Amygdala (tissue), 56 donors: Measurements from ENCODE around the gene WNK1.
"Not testable (repeated sequence)": the region's sequence is repeated elsewhere in the genome, so short reads cannot be mapped to it uniquely, and the experiment has no call there.

ENCODE experiments used
- DNase-seq, 56 donors: peaks; one replicate each; lab custom pipeline; 2025; lab: John Stamatoyannopoulos, UW

WNK1 gene

GRCh38 chr12:776772-777373 is 24.5 kb downstream of the WNK1 start:
- DNase-seq, result not testable (repeated sequence)

GRCh38 chr12:777550-778047 is 25.2 kb downstream of the WNK1 start:
- DNase-seq, result no peak

GRCh38 chr12:778615-779014 is 26.2 kb downstream of the WNK1 start:
- DNase-seq, result no peak

DNA sequence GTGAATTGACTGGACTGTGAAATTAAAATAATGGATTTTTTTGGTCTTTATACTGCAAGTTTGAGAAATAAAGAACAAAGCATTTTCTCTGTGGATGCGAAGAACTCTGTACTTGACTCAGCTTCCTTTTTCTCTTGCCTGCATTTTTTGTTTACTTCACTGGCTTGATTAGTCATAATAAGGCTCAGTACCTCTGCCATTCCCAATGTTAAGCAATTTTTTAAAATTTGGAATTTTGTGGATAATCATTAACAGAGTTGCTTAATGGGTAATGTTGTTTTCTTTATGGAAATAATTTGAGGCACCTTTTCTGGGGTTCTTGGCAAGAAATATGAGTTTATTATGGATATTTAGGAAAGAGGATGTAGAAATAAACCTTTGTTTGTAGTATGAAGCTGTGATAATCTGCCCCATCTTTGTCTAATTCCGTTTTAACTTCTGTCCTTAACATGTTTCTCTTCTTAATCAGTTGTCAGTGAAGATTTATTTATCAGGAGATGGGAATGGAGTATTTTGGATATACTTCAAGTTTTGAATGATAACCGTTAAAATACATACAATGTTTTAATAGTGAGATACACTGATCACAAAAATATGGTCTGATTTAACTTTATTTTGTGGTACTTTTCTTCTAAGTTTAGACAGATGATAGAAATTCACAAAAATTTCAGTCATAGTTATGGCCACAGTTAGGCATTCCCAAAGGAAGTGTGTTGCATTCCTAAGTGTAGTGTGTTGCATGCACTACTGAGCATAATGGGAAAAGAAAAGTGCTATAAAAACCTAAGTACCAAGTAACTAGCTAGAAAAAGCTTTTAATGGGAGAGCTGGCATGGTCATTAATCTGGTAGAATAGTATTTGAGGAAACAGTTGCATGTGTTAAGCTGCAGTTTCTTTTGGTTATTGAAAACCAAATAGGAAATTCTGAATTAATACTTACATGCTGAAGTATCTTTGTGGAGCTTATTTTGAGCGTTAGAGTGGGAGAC is 27.7 kb downstream of the WNK1 start:
- no peak for DNase-seq

- DNase-seq, result no peak
Measured at GRCh38 chr12:780750-781379, 28.5 kb downstream of the WNK1 start.

GRCh38 chr12:785706-786105 is 33.3 kb downstream of the WNK1 start:
- no peak for DNase-seq

DNA sequence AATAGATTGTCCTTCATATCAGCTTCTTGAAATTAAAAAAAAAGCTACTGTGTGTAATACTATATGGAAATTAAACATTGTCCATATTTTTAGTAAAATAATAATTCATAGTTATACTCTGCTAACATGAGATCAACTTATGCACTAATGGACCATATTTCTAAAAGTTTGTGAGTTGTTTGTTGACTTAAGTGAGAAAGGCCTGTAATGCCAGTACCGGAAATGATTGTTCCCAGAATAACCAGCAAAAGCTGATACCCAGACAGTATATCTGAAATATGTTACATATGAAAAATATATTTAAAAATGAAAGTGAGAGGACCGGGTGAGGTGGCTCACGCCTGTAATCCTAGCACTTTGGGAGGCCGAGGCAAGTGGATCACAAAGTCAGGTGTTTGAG is 35.9 kb downstream of the WNK1 start:
- no peak for DNase-seq

DNA sequence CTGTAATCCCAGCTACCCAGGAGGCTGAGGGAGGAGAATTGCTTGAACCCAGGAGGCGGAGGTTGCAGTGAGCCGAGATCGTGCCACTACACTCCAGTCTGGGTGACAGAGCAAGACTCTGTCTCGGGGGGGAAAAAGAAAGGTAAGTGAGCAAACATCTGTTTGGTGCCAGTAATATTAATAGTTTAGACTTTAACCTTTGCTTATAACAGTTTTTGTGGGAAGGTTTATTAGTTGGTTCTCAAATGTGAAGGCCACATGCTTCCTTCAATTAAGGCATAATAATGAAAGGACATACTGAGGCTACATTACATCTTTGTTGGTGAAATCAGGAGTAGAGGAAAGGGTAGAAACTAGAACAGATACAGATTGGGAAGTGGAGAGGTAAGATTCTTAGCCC is 36.4 kb downstream of the WNK1 start:
- DNase-seq, result not testable (repeated sequence)

DNA sequence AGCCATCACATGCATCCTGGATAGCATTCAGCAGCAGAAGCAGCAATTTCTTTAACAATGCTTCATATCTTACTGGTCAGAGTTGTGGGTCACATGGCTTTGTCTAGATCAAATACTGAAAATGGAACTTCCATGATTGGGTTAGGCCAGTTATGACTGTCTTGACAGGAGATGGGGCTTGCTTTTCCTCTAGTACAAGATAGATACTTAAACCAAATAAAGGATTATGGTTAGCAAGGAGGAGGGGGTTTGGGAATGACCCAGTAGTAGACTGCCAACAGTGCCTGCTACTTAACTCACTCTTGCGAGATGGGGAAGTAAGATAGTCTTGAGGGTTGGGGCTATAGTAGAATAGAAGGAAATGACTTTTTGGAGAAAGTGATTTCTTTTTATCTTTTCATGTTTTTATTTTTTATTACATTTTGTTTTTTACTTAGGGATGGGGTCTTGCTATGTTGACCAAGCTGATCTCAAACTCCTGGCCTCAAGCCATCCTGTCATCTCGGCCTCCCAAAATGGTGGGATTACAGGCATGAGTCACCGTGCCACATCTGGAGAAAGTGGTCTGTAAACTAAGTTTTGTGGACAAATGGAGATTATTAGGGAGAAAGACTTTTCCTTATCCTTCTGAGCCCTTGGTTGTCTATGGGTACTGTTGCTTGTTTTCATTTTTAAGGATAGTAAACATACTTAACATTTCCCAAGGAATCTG is 37.6 kb downstream of the WNK1 start:
- DNase-seq, result no peak

DNA sequence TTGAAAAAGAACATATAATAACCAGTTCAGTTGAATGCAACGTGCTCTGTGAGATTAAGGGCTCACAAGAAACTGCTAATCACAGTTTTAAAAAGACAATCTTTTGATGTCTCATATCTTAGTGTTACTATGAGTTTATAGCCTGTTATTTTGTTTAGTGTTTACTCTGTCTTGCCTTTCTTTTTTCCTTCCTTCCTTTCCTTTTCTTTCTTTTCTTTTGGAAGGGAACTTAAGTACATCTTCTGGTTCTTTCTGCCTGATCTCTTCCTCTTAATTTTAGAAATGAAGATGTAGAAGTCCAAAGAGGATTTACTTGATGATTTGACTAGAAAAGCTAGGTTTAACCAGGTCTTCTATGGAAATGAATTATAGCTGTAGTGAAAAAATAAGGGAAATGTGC is 38.2 kb downstream of the WNK1 start:
- DNase-seq, result no peak

- DNase-seq, result no peak
Measured at GRCh38 chr12:793037-793436, 40.7 kb downstream of the WNK1 start.

GRCh38 chr12:793711-794110 is 41.3 kb downstream of the WNK1 start:
- no peak for DNase-seq

DNA sequence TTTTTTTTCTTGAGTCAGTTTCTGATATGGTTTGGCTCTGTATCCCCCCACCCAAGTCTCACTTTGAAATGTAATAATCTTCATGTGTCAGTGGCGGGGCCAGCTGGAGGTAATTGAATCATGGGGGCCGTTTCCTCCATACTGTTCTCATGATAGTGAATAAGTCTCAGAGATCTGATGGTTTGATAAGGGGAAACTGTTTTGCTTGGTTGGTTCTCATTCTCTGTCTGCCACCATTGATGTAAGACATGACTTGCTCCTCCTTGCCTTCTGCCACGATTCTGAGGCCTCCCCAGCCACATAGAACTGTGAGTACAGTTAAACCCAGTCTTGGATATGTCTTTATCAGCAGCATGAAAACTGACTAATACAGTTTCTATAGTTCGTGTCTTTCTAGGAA is 42.9 kb downstream of the WNK1 start:
- DNase-seq, result no peak

- no peak for DNase-seq
Measured at GRCh38 chr12:800401-800800, 48.0 kb downstream of the WNK1 start.

- no peak for DNase-seq
Measured at GRCh38 chr12:802242-803120, 50.1 kb downstream of the WNK1 start.

DNA sequence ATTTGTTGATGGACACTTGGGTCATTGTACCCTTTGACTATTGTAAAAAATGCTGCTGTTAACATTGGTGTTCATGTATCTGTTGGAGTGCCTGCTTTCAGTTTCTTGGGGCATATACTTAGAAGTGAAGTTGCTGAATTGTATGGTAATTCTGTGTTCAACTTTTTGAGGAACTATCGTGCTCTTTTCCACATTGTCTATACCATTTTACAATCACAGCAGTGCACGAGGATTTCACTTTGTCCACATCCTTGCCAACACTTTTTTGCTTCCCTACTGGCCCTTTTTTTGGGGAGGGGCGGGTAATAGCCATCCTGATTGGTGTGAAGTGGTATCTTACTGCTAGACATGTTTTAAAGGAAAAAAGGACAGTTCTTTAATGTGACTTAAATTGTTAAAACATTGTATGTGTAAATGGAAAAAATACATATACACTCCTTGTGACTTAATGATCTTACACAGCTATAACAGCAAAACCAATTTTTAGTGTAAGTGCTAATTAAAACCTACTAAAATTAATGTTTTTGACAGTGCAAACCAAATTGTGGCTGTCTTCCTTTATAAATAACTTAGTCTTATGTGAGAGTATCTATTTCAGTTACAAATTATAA is 52.7 kb downstream of the WNK1 start:
- no peak for DNase-seq

DNA sequence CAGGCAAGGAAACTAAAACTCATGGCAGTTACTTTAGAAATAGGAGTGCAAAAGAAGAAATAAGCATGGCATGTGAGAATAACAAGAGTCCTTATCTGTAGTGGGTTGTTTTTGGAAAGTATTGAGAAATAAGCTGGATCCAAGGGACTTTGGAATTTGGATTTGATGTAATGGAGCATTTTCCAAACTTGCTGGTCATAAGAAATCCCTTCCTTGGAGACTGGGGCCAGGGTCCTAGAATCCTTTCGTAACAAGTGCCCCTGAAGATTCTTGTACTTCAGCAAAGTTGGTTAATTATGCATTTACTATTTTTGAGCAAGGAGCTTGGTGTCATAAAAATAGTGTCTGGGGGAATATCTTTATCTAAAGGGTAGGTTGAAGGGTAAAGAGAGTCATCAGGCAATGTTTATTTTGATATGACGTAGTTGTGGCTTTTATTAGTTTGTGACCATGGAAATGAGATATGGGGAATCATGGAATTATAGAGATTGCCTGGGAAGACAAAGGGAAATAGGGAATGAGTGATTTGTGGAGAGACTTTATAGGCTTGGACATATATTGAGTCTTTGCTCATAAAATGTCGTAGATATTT is 53.9 kb downstream of the WNK1 start:
- DNase-seq, result no peak

DNA sequence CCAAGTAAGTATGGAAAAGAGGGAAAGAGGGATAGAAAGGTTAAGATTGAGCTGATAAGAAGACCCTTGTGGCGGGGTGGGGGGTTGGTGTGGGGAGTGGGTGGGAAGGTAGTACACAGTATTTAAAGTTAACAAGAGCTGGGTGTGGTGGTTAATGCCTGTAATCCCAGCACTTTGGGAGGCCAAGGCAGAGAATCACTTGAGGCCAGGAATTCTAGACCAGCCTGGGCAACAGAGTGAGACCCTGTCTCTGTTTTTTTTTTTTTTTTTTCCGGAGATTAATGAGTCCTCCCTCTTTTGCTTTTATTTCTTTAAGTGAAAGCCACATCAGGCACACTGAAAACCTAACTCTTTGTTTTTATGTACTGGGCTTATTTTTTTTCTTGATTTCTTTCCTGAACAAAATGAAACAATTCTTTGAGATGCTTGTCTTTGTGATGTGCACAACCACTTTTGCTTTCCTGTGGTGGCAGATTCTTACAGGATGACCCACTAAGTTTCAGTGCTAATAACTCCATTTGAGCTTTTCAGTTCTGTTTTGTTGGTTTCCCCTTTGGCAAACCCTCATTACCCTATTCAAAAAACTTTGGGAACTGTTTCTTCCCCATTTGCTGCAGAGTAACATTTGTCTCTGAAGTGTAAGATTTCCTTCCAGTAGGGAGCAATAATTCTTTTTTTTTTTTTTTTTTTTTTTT is 54.8 kb downstream of the WNK1 start:
- DNase-seq, result no peak
